GM18520 (cell line): ENCODE measurements around the gene CDC14B.
"Not testable (repeated sequence)": the region's sequence is repeated elsewhere in the genome, so short reads cannot be mapped to it uniquely, and the experiment has no call there.

ENCODE experiments used
- ATAC-seq: cut with Tn5 transposase; IDR thresholded peaks from one replicate; pipeline ENCODE4 v1.9.1; 2021; ENCODE audit not compliant: unreplicated experiment

The CDC14B gene

DNA sequence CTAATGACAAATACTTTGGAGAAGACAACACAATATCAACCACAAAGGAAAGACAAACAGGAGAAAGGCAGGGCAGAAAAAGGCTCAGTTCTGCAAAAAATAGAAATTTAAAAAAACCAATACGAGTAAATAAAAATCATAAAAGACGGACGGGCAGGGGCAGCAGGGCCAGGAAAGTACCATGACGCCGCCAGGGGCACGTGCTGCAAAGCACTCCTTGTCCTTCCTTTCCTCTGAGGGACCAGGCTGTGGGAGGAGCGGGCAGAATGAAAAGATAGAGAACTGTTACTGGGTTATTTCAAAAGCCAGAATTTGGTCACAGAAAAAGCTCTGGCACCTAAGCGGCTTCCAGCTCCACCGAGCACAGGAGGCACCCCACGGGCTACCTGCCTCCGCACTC lies 115.7 kb downstream of the CDC14B start:
- ATAC-seq, result no peak

DNA sequence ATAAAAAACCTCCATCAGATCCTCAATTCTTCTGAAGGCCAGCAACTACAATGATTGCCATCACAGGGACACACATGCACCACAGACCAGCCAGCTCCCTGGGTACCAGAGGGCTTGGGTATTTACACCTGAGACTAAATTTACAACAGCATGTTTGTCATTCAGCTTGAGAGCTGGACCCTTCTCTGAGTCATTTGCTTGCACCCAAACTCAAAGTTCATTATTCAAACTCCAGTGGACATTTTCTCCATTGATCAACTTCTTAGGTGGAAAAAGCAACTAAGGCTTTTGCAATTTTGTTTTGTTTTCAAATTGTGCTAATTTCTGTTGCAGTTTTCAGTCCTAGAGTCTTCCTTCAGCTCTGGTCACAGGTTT lies 116.3 kb downstream of the CDC14B start:
- ATAC-seq, result not testable (repeated sequence)

DNA sequence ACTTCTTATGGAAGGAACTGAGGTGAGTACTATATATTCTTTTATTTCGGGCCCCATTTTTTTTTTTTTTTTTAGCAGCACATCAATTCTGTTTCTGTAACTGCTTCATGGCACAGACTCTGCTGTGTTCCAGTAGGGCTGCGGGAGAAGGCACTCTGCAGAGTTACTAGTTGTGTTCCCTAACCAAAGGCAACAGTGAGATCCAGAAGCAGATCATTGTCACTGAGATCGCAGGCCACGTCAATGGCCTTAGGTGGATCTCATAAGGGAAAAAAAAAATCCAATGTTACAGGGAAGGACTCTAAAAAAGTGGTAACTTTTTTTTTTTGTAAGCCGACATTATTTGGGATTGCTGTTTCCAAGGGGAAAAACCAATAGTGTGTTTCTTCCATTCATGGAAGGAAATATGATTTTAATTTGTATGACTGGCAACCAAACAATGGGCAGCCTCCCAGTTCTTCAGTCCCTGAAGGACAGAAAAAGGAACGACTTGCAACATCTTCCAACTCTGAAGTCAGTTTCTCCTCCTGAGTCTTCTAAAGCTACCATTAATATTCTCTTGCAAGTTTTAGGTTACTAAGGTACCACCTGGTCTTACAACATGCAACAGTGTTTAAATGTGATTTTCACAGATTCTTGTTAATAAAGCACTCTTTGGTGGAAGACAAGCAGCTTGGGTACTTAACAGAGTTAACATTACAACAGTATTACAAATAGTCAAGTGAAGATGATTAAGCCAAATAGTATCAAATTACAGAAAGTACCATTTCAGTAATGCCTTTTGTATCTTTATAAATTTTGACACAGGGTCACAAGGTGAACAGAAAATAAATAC lies 116.9 kb downstream of the CDC14B start:
- ATAC-seq, result no peak

DNA sequence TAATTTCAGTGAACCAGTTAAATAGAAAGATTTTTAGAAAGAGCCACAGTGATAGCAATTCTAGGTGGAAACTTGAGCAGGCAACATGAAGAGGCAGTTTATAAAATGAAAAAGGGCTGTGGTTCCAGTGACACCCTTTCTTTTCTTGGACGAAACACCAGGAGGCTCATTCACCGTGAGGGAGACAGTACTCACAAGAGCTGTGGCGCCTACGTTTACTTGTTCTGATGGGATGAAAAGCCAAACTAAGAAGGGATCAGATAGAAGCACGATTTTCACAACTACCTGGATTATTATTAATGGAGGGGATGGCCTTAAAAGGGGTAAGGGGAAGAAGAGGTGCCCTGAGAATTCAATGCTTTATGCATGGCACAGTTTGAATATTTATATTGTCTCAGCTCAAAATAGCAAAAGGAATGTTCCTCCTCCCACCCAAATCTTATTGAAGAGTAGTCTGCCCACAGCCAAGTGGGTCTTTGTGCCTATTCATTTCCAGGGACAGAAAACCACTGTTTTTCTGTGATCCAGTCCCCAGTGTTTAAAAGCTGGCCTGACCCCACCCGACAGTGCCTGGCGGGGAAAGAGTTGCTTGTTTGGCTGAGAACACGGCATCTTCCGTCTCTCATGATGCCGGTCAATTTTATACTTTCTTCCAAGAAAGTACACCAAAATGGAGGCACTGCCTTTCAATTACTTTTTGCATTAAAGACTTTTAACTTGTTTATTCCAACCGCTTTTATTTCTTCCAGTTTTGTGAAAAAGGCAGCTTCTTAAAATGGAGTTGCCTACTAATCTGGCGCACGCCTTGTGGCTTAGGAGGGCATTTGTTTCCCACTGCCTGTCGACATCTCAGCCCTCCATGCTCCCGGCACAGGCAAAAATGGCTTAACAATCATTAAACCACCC lies 117.8 kb downstream of the CDC14B start:
- ATAC-seq, result no peak

DNA sequence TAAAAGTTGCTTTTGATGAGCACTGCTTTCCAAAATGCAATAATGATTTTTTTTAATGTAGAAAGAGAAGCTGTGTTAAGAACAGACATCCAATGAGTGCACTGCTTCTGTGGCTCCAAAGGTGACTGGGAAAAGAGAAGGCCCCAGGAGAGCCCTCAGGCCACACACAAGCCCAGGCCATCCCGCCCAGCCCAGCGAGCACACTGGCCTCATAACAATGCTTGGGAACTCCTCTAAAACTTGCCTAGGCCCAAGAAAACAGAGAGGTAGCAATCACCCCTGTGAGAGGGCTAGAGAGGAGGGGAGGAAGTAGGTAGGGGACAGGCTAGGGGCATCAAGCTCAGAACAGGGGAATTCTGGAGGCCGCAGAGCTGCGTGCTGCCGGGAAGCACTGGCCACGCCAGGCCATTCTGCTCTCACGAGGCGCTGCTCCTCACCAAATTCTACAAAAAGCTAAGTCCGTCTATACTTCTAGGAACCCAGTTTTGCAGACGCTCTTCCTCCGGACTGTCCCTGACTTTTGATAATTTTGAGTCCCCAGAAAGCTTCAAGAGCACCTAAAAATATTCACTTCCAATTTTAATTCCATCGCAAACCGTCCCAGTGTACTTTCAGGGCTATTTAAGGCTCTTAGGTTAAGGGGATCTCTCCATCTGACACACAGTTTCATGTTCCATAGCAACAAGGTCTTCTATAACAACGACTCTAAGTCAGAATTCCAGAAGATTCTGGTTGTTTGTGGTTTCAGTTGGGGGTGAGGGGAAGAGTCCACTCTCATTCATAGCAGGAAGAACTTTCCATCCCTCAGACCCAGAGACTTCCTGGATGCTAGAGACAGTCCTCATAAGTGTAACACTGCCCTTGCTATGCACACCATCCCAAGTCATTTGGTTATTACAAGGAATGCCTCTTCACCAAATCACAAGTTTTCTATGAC lies 118.7 kb downstream of the CDC14B start:
- ATAC-seq, result no peak

DNA sequence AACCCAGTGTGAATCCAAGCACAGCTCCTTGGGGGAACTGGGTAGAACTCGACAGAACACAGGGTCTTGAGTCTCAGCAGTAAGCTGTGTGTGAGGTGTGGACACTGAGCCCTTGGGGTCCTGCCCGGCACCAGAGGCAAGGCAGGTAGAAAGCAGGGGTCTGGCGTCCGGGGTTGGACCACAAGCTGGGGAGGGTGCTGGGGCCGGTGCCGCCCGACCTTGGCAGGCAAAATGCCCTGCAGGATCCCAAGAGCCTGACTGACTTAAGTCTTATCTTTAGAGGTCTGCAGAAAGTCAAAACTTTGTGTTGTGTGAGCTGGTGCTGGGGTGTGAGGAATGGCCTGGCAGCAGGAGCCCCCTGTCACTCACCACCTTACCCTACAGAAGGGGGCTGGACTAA lies 120.4 kb downstream of the CDC14B start:
- no peak for ATAC-seq

DNA sequence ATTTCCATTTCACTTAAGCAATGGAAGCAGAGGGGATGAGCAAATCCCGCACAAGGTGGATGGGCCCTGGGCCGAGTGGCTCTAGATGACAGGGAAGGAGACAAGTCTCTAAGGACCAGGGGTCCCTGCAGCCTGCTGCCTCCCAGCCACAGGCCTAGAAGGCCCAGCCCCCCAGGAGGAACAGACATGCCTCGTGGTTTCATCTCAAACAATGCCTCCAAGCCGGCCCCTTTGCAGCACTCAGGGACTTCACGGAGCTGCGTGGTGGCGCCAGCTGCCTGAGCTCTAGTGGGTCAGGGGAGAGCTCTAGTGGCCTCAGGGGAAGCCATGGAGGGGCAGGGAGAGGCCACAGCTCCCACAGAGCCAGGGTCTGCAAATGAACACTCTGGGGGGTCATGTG lies 120.8 kb downstream of the CDC14B start:
- ATAC-seq, result no peak

DNA sequence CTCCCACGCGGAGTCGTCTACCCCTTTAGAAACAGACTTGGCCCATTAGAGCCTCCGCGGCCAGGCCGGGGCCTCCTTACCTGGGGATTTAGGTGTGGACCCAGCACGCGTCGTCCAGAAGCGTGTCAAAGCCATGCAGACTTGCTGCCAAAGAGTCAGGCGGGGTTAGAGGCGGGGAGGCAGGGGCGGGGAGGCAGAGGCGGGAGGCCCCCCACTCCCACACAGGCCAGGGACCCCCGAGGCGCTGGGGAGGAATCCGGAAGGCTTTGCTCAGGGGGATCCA lies 122.6 kb downstream of the CDC14B start:
- ATAC-seq, result no peak

DNA sequence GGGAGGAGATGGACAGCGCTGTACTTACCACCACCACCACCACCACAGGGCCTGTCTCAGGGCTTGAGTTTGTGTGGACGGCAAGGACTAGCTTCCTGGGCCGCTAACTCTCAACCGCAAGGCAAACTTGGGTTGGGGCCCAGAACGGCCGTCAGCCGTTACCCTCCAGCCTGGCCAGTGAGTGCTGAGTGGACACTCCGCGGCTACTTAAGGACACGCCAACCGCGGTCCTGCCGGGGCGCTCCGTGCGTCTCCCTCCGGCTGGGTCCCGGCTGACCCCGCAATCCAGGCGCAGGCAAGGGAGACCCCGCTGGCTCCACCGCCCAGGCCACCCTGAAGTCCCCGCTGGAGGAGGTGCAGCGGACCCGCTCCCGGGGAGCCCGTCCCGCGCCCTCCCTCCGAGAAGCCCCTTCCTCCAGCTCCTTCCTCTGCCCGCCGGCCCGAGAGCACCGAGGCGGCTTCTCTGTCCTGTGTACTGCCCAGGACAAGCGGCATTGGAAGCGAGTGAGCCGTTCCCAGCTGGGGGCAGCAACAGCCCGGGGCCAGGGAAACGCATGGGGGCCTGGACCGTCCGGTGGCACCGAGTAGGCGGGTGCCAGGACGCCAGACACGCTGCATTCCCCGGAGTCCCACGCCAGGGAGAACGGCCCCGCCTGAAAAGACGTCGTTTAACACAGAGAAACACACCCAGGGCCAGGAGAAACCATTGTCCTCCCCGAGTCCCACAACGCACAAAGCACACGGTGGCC lies 123.1 kb downstream of the CDC14B start:
- no peak for ATAC-seq

DNA sequence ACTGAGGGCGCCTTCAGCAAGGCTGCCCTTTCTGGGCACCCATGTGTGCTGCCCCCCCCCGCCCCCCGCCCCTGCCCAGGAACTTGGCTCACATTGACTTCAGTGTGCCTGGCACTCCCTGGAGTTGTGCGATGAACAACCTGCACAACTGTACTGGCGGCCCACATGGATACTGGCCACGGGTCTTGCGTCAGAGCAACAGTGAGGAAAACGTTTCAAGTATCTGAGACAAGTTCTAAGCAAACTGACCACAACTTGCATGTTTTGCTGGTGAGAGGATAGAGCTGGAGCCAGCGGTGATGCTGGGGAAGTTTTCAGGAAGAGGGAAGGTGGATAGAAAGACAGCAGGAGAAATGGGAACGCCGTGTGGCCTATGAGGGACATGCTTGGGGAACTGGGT lies 124.3 kb downstream of the CDC14B start:
- ATAC-seq, result no peak

DNA sequence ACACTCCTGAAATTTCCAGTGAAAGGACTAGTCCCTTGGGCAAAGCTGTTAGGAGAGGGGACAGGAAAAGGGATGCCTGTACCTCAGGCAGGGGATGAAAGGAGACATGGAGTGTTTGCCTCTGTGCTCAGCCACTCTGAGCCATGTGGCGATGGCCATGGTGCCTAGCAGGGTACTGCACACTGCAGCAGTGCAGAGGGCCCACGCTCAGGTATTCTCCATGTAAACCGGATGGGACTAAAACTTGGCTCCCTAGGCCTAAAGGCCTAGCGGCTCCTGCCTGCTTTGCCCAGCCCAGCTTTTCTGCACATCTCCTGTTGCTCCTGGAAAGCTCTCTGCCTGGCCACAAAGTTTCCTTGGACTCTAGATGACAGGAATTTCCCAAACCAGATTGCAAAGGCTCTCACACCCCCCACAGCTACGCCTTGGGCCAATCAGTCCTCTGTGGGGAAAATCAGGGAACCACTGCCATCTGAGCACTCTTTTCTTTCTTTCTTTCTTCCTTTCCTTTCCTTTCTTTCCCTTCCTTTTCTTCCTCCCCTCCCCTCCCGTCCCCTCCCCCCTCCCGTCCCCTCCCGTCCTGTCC lies 125.3 kb downstream of the CDC14B start:
- no peak for ATAC-seq

DNA sequence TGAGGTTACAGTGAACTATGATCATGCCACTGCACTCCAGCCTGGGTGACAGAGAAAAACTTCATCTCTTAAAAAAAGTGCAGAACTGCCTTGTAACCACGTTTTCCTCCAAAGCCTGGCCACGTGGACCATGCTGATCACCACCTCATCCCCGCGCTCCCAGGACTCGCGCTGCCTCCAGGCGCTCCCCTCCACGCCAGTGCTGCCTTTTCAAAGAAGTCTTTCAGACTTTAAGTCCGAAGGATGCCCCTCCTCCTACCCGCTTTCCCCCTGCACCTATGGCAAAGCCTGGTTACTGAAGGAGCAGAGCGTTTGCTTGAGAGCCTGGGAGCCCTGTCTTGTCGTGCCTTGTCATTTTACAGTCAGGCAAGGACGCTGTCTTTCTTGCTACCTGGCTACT lies 125.9 kb downstream of the CDC14B start:
- ATAC-seq, result no peak

DNA sequence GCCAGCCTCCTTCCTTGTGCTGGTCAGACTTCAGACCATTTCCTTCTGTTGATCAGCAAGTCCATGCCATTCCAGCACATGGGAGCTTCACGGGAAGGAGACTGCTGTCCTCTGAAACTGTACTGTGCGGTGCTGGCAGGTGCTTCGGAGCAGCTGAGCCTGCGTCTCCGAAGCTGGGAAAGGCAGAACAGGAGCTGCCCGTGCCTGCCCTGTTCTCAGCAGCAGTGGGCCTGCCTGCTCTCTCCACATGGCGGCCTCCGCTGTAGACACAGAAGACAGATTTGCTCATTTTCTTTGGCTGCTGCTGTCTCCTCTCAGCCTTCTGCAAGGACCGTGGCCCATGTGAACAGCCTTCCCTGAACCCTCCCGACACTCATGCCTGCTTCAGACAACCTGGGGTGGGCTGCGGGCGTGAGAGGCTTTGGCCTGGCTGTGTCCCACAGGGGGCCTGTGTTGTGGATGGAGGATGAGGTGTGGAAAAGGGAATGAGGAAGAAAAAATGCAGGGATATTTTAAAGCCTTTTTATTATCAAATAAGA lies 126.6 kb downstream of the CDC14B start:
- no peak for ATAC-seq

DNA sequence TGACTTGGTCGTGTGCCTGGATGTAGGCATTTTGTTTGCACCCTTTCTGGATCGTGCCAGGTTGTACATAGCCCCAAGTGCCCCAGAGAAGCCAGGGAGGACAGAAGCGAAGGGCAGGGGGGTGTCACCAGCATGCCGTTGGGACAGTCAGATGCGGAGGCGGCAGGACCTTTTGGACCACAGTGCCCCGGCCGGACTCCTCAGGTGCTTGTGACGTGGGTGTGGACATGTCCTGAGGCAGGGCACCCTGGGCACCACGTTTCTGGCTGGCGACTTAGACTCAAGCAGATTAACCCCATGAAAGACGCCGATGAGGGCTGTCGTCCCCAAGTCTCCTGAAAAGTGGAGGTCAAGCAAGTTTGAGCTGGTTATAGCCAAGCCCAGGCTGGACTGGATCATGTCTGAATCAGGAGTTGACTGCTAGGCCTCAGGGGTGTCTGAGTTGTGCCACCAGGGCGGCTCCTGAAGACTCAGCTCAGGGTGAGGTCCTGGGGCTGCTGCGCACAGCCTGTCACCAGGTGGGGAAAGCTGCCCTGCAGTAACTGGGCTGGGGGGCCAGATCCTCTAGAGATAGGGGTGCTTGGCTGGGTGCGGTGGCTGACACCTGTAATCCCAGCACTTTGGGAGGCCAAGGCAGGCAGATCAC lies 127.6 kb downstream of the CDC14B start:
- ATAC-seq, result no peak

DNA sequence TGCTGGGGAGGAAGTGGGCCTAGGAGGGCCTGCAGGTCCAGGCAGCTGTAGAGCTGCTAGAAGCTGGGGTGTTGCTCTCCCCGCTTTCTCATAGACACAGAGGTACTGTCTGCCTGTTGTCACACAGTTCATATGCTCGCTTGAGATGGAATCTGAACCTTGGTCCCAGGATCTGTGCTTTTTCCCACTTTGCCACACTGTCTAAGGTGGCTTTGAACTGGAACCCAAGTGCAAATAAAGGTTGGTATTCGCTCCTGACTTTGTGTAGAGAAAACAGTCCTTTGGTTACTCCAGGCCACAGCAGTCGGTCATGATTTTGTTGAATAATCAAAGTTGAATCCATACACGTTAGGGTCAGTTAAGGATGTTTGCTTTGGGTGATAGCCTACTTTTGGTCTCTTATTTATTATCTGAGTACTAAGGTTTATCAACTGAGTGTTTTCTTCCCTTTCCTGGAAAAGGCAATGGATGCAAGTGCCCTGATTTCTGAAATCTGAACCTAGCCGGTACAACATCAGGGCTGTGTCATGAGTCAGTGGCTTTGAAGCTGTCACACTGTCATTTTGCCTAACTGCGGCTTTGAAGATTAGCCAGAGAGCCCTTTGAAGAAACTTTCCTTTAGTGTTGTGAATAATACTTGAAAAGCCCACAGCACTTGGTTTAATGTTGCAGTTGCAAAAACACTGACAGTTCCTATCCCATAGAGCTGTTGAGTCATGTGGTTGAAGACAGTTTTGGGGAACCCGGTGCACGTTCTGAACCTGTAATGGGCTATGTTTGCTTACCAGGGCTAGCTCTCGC lies 128.4 kb downstream of the CDC14B start:
- no peak for ATAC-seq

DNA sequence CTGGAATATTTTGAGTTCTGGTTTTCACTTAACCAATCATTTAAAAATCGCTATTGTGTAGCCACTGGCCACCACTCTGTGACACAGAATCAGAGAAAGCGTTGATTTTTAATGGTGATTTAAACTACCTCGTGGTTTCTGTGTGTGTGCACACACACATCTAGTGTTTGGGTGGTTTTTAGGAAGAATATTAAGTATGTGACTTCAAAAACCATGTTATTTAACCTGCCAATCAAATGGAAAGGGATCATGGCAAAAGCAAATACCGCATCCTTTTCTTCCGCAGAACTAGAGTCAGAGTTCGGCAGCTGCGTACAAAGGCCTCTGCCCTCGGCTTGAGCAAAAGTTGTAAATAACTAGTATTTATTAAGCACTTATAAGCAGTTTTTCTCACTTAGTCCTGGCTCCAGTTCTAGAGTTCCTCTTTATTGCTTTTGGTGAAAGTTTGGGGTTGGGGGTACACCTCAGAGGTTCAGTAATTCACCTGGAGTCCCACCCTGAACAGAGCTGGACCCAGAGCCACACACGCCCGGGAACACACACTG lies 129.0 kb downstream of the CDC14B start:
- no peak for ATAC-seq

DNA sequence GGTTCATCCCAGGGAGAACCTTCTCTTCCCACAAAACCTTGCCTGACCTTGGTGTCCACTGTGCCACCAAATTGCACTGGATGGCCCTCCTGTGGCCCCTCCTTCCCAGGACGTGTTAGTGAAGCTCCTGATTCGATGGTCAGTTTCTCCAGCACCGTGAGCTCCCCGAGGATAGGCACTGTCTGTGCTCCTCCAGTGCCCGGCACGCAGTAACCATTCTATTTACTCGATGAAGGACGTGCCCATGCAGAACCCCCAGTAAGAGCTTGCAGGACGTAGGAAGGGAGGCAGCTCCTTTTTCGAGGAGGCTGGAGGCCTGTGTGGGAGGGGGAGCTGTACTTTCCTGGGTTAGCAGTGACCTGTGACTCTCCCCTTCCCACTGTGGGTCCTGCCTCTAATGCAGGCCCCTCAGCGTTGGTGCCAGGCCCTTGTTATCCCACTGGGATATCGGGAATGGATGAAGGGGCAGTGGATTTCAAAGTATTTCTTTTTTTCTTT lies 130.1 kb downstream of the CDC14B start:
- no peak for ATAC-seq

DNA sequence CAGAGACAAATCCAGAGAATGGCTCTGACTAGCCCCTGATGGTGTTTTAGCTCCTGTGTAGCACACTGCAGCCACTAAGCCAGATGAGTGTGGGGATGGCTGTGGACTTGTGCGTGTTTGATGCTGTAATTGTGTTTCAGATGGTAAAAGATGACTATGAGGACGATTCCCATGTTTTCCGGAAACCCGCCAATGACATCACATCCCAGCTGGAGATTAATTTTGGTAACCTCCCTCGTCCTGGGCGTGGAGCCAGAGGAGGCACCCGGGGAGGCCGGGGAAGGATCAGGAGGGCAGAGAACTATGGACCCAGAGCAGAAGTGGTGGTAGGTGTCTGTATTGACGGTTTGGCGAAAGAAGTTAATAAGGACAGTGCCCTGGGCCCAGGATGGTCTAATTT lies 131.7 kb downstream of the CDC14B start:
- ATAC-seq, result no peak
